Astrocyte of the cerebellum (primary cell): Measurements from ENCODE around the gene SHLD1.

Source experiments
- DNase-seq: peaks from one replicate; pipeline ENCODE4 v3.0.0-alpha.2; 2011; ENCODE audit warnings: low read depth
- H3K4me3 ChIP-seq: 2 replicates; pipeline ENCODE4 v1.5.1; 2011; ENCODE audit warnings: mild to moderate bottlenecking, low read depth, low read length, moderate library complexity
- in situ Hi-C: cut with HindIII; loops from 2 replicates; pipeline ENCODE4 v1.10.0; 2017; ENCODE audit warnings: low sequenced_read_pairs
- TF ChIP-seq, protein P1 (sequence below): IDR thresholded peaks from 2 replicates; pipeline ENCODE4 v1.5.1; 2012; ENCODE audit warnings: low read length, low read depth, moderate library complexity, mild to moderate bottlenecking; ENCODE audit errors: missing control alignments

SHLD1 gene

DNA sequence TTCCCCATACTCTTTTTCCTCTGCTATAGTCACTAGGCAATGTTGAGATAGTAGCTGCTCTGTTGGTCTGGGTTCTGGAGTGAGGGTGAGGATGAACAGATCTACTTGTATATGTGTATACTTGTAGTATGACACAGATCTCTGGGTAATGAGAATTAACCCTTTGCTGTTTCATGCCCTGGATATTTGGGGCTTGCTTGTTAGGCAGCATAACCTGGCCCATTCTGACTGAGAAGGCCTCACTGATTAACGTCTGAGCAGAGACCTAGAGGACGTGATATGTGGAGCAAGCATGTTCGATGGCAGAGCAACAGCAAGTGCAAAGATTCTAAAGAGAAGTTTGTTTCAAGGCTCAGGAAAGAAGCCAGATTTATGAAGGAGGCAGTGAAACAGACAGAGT, 105.7 kb downstream of the SHLD1 start:
- in situ Hi-C loops, result no loop called here
- H3K4me3 ChIP-seq, result no peak overlapping the region
- no peak for DNase-seq
- TF ChIP-seq, protein P1, sequence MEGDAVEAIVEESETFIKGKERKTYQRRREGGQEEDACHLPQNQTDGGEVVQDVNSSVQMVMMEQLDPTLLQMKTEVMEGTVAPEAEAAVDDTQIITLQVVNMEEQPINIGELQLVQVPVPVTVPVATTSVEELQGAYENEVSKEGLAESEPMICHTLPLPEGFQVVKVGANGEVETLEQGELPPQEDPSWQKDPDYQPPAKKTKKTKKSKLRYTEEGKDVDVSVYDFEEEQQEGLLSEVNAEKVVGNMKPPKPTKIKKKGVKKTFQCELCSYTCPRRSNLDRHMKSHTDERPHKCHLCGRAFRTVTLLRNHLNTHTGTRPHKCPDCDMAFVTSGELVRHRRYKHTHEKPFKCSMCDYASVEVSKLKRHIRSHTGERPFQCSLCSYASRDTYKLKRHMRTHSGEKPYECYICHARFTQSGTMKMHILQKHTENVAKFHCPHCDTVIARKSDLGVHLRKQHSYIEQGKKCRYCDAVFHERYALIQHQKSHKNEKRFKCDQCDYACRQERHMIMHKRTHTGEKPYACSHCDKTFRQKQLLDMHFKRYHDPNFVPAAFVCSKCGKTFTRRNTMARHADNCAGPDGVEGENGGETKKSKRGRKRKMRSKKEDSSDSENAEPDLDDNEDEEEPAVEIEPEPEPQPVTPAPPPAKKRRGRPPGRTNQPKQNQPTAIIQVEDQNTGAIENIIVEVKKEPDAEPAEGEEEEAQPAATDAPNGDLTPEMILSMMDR, result no peak

DNA sequence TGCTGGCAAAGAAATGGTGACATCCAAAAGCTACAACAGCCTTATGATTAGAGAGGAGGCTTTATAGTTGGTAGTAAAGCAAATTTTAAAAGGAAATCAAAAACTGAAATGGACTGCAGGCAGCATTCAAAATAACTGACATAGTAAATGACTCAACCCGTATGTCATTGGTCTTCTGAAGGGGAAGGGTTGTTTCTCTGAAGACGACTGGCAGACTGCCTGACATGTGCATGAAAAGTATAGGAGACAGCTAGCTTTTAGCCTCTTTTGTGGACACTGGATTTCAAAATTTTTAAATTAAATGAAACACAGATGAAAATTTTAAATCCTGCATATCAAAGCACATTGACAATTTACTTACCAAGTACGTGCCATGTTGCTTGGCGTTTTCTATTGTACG, 109.4 kb downstream of the SHLD1 start:
- in situ Hi-C loops, result no loop called here
- TF ChIP-seq, protein P1, result no peak
- DNase-seq, result no peak
- no peak overlapping the region for H3K4me3 ChIP-seq

DNA sequence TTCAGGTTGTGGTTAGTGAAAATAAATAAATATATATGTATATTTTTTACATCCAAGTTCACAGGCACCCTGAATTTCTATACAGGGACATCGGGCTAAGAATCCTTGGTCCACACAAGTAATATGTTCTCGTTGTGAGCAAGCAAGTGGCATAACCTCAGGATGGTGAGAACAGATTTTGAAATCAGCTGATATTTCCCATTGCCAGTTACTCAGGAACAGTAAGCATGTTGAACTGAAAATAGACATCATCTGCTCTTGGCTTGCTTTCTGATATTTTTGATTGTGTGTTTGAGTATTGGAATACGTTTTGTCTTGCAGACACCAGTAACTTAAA, 112.5 kb downstream of the SHLD1 start:
- H3K4me3 ChIP-seq, result no peak overlapping the region
- TF ChIP-seq, protein P1, result no peak
- in situ Hi-C loops, result no loop called here
- no peak for DNase-seq

DNA sequence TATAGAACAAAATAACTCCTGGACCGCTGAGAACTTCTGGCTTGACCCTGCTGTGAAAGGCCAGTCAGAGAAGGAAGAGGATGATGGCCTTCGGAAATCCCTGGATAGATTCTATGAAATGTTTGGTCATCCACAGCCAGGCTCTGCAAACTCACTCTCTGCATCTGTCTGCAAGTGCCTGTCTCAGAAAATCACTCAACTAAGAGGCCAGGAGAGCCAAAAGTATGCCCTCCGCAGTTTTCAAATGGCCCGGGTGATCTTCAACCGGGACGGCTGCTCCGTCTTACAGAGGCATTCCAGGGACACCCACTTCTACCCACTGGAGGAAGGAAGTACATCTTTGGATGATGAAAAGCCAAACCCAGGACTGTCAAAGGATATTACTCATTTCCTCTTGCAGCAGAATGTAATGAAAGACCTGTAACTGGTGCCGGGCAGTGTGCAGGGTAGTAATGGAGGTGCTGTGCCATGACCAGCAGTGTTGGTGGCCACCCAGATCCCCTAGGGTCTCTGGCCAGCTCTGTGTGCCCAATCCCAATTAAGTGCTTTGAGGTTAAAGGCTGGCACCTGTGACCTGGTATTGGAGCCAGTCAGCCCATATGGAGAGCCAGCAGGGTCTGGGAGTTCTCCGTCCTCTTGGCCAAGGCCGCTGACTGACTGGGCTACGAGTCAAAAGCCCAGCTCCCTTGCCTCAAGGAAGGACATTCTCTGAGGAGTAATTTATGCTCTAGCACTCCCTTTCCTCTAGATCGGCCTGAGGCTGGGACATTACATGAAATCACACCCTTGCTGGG, 113.0 kb downstream of the SHLD1 start:
- no peak for DNase-seq
- in situ Hi-C loops, result no loop called here
- TF ChIP-seq, protein P1, result no peak
- H3K4me3 ChIP-seq, result no peak overlapping the region

DNA sequence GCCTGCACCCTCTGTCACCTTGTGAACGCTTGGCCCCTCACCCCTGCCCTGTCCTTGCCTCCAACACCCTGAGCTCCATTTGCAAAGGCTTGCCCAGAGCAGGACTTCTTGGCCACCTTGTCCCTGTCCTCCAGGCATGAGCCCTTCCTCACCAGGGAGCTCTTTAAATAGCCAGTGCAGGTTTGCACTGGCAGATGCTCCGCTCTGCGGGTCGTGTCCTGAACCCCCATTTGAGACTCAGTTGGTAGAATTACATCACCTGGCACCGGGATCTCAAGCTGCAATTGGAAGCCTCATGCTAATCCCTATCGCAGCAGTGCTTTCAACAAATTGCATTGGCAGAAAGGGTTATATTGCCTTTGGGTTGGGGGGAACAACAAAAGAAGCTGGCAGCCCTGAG, 114.2 kb downstream of the SHLD1 start:
- no peak overlapping the region for H3K4me3 ChIP-seq
- TF ChIP-seq, protein P1, result no peak
- in situ Hi-C loops, result no loop called here
- no peak for DNase-seq

DNA sequence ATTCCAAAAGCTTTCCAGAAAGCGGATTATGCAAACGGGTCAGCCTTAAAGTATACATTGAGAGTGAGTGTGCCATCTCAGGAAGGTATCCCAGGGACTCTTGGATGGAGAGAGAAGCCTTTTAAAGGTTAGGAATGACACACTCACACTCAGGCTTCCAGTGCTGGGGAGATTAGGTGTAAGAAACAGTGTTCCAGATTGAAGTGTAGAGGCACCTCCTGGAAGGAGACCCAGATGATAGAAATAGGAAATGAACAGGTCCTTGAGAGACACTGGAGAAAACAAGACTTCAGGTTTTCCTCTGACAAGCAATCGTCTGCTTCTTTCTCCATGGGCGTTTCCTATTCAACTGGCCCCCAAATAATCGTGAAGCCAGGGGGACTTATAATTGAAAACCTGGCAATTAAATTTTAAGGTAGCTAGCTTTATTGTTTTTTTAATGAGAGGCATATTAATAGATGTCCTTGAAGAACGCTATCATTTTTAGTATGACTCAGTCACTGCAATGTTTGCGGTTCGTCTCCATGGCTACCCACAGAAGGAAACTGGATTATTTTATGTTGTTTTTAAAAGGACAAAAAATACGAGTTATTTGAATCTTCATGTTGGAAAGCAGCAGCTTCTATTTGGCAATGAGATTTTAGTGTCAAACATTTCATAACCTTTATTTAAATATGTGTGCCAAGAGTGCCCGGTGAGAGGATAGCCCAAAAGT, 114.8 kb downstream of the SHLD1 start:
- TF ChIP-seq, protein P1, result no peak
- in situ Hi-C loops, result no loop called here
- H3K4me3 ChIP-seq, result no peak overlapping the region
- no peak for DNase-seq
